ENCODE results near the gene CAT. TPM values are rescaled to one million over a fixed set of nuclear protein-coding genes. Genes with fewer than 3 reads are reported as not detected.
A peak's percentile ranks its signal among the peaks of the same experiment; 100 is the strongest.

CAT gene
- total RNA-seq, 2 donors from 2014 or later: 12.4 to 25.6 TPM

DNA sequence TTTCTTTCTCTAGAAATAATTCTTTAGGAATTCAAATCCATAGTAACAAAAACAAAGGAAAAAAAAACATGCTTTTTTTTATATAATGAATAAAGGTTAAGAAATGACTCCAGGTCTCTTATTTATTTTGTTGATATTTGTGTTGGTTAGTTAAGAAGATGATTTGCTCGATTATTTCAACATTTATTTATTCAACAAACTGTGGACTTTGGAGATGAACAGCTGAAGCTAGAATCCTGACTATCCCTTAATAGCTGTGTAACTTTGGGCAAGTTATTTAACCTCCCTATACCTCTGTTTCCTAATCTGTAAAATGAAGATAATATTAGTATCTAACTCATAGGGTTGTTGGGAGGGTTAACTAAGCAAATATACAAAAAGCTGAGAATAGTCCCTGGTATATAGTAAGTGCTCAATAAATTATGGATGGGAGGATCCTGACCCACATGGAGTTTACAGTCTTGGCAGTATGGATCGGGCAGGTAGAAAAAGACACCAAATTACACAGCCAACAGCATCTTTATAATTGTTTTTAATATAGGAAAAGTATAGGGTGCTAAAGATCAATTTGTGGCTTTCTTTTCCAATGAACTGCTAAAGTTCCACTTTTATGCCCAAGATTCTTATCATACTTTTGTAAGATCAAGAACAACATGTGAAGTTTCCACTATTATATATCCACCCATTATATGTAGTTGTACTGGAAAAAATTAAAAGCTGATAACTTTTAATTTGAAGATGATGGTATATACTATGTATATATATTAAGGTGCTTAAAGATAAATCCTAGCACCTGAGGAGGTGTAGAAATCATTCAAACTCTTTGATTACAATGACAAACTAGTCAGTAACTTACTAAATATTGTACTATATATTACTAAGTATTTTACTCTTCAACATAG is 1.3 kb upstream of the CAT start:
- no peaks in the 10 kb centered on the region for H3K9me3 Mint-ChIP-seq
- no peak for ATAC-seq (replicated peaks)
- H3K36me3 Mint-ChIP-seq (ENCODE audit: low read depth): no peaks in the 10 kb centered on the region
- no peak overlapping the region for H3K27ac Mint-ChIP-seq
- H3K27me3 Mint-ChIP-seq: no peaks in the 10 kb centered on the region
- H3K4me1 Mint-ChIP-seq: peaks cover 8% of the 10 kb centered on the region
- peak overlapping the region; percentile 97 for H3K4me3 Mint-ChIP-seq

DNA sequence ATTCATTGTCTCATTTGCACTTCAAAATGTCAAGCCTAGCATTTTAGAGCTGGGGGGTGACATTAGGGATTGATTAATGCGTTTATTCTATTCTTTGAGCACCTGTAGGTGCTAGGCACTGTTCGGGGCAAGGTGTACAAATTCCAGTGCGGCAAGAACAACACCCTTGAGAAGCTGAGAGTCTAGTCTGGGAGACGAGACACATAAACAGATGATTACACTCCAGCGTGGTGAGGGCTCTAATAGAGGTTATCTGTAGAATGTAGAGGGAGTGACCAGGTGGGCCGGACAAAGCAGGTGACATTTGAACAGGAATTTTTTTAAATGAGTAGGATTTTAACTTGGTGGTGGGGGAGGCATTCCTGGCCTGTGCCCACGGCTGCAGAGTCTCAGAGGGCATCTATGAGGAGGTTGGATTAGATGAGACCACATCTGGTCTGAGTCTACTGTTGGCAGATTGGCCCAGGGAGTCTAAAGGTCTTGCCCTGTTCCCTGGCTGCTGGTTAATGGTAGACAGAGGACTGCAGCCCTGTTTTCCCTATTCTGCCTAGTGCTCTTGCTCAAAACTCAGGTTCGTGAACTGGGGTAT is 970 bp downstream of the CAT start:
- peaks cover 13% of the 10 kb centered on the region for H3K4me1 Mint-ChIP-seq
- H3K27me3 Mint-ChIP-seq: no peaks in the 10 kb centered on the region
- no peak for ATAC-seq (replicated peaks)
- H3K36me3 Mint-ChIP-seq (ENCODE audit: low read depth): no peaks in the 10 kb centered on the region
- no peaks in the 10 kb centered on the region for H3K9me3 Mint-ChIP-seq
- H3K4me3 Mint-ChIP-seq: peak overlapping the region; percentile 97
- H3K27ac Mint-ChIP-seq: peak overlapping the region; percentile 94

DNA sequence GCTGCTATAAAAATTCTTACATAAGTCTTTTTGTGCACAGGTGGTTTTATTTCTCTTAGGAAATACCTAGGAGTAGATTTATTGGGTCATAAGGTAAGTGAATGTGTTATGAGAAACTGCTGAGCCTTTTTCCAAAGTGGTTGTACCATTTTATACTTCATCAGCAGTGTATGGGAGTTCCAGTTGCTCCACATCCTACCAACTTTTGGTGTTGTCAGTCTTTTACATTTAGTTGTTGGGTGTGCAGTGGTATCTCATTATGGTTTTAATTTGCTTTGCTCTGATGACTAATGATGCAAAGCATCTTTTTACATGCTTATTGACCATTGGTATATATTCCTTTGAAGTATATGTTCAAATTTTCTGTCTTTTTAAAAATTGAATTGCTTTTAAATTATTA is 3.1 kb downstream of the CAT start:
- Mint-ChIP-seq H3K9me3 (no peaks in the 10 kb centered on the region), H3K36me3 (ENCODE audit: low read depth) (no peaks in the 10 kb centered on the region), H3K4me3 (no peak overlapping the region), H3K4me1 (peaks cover 13% of the 10 kb centered on the region), H3K27ac (no peak overlapping the region), H3K27me3 (no peaks in the 10 kb centered on the region)
- no peak for ATAC-seq (replicated peaks)

DNA sequence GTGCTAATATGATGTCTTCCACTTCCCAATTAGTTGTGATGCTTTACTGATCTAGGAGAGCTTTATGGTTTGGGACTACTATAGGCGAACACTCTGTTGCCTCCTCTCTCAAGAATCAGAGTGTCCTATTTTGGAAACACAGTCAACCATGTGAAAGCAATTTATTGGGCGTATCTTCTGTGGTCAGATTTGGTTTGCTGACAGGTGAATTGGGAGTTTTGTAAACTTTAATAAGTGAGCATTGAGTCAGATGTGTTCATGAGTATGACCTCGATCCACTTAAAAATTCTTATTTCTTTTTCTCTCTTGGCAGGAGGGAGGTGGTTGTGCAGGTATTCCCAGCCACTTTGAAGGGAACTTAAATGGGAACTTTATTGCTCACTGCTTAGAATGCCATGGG is 4.4 kb downstream of the CAT start:
- no peak overlapping the region for H3K27ac Mint-ChIP-seq
- ATAC-seq (replicated peaks): no peak
- H3K36me3 Mint-ChIP-seq (ENCODE audit: low read depth): no peaks in the 10 kb centered on the region
- H3K27me3 Mint-ChIP-seq: no peaks in the 10 kb centered on the region
- no peak overlapping the region for H3K4me3 Mint-ChIP-seq
- H3K9me3 Mint-ChIP-seq: no peaks in the 10 kb centered on the region
- peaks cover 16% of the 10 kb centered on the region for H3K4me1 Mint-ChIP-seq

DNA sequence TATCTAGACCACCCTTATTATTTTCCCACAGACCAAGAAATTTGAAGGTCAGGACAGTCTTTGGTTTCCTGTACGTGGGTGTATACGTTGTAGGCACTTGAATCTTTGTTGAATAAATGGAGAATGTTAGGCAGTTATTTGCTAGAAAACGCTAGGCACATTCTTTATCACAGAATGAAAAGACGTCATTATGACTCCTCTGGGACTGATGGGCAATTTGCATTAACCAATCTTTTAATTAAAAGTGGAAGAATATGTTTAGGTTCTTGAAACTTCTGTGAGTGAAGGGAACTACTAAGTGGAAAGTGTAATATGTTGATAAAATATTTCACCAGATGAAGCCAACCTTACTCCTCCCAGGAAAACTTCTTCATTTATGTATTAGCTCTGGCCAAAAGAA is 5.7 kb downstream of the CAT start:
- Mint-ChIP-seq H3K4me3 (no peak overlapping the region), H3K9me3 (no peaks in the 10 kb centered on the region), H3K4me1 (peaks cover 23% of the 10 kb centered on the region), H3K36me3 (ENCODE audit: low read depth) (no peaks in the 10 kb centered on the region), H3K27me3 (no peaks in the 10 kb centered on the region), H3K27ac (no peak overlapping the region)
- no peak for ATAC-seq (replicated peaks)

DNA sequence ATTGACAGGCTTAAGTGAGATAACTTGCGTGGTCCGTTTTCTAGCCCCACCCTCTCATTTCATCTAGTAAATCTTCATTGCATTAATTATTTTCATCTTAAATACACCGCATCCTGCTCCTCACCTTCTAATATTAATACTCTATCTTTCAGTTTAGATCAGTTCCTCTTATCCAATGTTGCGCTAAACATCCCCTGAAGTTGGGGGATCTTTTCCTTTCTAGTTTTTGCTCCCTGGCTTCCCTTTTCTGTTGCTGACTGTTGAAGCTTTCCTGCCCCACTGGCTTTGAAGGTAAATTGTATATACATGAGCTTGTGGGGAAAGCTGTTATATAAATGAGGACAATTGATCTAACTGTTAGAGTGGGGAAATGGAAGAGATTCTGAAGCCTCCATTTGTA is 7.2 kb downstream of the CAT start:
- no peak for ATAC-seq (replicated peaks)
- peaks cover 16% of the 10 kb centered on the region for H3K4me1 Mint-ChIP-seq
- no peaks in the 10 kb centered on the region for H3K9me3 Mint-ChIP-seq
- H3K27ac Mint-ChIP-seq: no peak overlapping the region
- H3K36me3 Mint-ChIP-seq (ENCODE audit: low read depth): peaks cover 13% of the 10 kb centered on the region
- no peak overlapping the region for H3K4me3 Mint-ChIP-seq
- no peaks in the 10 kb centered on the region for H3K27me3 Mint-ChIP-seq

DNA sequence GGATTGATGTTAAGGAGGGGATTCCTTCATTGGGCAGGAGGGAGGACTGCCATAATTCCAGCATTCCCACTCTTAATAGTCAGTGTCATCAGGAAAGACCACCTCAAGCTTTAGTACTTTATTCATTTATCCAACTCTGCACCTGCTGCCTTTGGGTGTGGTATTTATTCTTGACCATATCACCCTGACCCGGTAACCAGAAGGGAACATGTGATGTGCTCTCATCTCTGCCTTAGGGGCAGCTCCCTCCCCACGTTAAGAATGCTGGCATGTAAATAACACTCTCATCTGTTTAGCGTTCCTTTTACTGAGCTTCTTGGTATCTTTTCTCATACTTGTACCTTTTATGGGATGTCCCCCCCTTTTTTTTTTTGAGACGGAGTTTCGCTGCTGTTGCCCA is 7.7 kb downstream of the CAT start:
- Mint-ChIP-seq H3K9me3 (no peaks in the 10 kb centered on the region), H3K4me1 (peaks cover 16% of the 10 kb centered on the region), H3K27me3 (no peaks in the 10 kb centered on the region), H3K36me3 (ENCODE audit: low read depth) (peaks cover 17% of the 10 kb centered on the region), H3K27ac (no peak overlapping the region), H3K4me3 (no peak overlapping the region)
- no peak for ATAC-seq (replicated peaks)

DNA sequence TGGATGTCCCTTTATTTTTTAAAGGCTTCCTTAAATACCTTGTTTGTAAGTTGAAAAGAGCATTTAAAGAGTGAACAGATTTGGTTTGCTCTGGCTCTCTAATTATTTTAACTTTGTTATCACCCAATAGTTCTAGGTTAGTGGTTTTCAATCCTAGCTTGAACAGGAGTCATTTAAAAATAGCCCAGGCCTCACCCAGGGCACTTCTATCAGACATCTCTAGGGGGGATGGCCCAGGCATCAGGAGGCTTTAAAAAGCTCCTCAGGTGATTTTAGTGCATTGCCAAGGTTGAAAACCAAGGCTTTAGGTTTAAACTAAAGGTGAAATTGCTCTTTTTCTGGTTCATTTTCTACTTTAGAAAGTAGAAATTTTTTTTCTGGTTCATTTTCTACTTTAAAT is 8.3 kb downstream of the CAT start:
- H3K4me1 Mint-ChIP-seq: peaks cover 16% of the 10 kb centered on the region
- H3K27ac Mint-ChIP-seq: no peak overlapping the region
- peaks cover 24% of the 10 kb centered on the region for H3K36me3 Mint-ChIP-seq (ENCODE audit: low read depth)
- no peaks in the 10 kb centered on the region for H3K9me3 Mint-ChIP-seq
- no peak for ATAC-seq (replicated peaks)
- no peaks in the 10 kb centered on the region for H3K27me3 Mint-ChIP-seq
- H3K4me3 Mint-ChIP-seq: no peak overlapping the region

DNA sequence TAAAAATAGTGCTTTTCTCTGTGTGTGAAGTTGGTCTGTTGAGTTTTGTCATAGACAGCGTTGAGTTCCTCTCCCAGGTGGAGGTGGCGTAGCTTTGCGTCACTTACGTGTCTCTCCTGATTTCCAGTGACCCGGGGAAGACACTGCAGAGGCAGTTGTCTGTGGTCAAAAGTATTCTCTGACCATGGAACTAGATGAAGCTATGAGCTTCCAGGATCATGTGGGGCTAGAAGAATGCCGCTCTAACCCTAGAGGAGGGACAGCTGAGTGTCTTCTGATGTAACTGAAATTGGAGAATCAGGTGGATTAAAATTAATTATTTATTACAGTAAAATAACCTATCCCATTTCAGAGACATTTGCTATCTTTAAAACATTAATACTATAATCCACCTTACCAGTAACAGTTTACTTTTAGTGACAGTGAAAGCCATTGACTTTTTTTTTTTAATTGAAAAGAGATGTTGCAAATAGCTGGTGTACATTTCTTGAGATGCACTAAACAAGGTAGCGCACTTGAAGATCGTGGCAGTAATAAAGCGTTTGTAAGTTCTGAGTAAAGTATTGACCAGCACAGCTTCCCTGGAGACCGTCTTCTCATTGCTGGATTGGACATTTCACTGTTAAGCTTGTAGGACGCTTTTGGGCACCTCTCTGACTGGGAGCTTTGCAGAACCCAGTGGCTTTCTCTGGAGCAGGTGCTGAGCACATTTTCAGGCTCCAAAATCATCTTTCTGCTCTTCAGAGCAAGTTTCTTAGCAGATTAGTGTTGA is 9.7 kb downstream of the CAT start:
- no peak for ATAC-seq (replicated peaks)
- peak overlapping the region; percentile 47 for H3K27ac Mint-ChIP-seq
- H3K9me3 Mint-ChIP-seq: no peaks in the 10 kb centered on the region
- H3K4me1 Mint-ChIP-seq: peaks cover 11% of the 10 kb centered on the region
- peaks cover 35% of the 10 kb centered on the region for H3K36me3 Mint-ChIP-seq (ENCODE audit: low read depth)
- no peaks in the 10 kb centered on the region for H3K27me3 Mint-ChIP-seq
- peak overlapping the region; percentile 26 for H3K4me3 Mint-ChIP-seq

DNA sequence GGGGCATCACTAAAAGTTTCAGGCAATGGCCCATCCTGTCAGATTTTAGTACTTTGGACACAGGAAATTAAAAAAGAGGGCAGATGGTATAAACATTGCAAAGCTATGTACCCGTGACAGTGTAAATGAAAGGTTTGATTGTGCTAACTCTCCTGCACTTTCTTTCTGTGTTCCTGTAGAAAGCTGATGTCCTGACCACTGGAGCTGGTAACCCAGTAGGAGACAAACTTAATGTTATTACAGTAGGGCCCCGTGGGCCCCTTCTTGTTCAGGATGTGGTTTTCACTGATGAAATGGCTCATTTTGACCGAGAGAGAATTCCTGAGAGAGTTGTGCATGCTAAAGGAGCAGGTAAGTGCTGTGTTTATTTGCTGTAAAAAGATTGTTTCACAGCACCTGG is 10.3 kb downstream of the CAT start:
- Mint-ChIP-seq H3K9me3 (no peaks in the 10 kb centered on the region), H3K4me3 (peak overlapping the region; percentile 26), H3K27me3 (no peaks in the 10 kb centered on the region), H3K4me1 (peaks cover 11% of the 10 kb centered on the region), H3K27ac (peak overlapping the region; percentile 47), H3K36me3 (ENCODE audit: low read depth) (peaks cover 41% of the 10 kb centered on the region)
- no peak for ATAC-seq (replicated peaks)

DNA sequence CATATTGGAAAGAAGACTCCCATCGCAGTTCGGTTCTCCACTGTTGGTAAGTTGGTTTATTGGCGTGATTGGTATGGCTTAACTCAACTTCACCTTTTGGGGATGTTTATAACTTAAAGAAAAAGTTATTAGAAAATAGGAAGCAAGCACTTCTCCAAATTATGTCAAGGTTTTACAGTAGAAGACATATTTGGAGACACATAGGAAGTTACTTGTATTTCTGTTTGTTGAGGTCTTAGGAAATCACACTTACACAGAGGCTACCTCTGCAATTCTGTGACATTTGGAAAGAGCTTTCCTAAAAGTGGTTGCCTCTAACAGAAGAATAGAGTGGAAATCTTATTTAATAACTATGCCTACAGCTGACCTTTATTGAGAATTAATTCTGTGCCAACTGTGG is 12.3 kb downstream of the CAT start:
- ATAC-seq (replicated peaks): no peak
- Mint-ChIP-seq H3K36me3 (ENCODE audit: low read depth) (peaks cover 61% of the 10 kb centered on the region), H3K9me3 (no peaks in the 10 kb centered on the region), H3K27ac (no peak overlapping the region), H3K4me3 (no peak overlapping the region), H3K4me1 (peaks cover 11% of the 10 kb centered on the region), H3K27me3 (no peaks in the 10 kb centered on the region)

DNA sequence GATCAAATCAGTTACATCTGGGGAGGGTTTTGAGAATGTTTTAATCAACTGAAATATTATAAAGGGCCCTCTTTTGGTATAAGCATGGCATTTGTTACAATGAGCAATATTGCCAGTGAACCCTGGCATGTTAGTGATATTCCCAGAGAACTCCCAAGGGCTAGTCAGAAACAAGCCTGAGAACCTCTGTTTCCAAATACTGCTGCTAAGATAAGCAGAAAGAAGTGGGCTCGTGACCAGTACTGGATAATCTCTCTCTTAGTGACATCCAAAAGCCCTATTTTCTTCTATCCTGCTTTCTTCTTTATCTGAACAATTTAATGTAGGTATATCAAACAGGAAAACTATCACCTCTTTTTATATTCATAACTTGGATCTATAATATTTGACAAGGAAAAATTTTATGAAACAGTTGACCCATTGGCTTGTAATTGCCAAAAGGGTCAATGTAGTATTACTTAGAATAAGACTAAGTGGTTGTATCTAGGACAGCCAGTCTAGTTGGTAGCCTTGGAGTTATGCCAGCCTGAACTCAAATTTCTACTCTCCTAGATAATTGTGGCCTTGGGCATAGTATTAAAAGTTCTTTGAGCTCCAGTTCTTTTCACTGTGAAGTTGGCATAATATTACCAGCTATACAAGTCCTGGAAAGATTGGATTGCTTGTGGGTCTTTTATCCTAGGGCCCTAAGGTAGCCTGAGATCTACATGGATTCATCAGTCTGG is 15.7 kb downstream of the CAT start:
- Mint-ChIP-seq H3K4me3 (no peak overlapping the region), H3K9me3 (no peaks in the 10 kb centered on the region), H3K4me1 (no peaks in the 10 kb centered on the region), H3K27ac (no peak overlapping the region), H3K27me3 (no peaks in the 10 kb centered on the region), H3K36me3 (ENCODE audit: low read depth) (peaks cover 86% of the 10 kb centered on the region)
- ATAC-seq (replicated peaks): no peak

DNA sequence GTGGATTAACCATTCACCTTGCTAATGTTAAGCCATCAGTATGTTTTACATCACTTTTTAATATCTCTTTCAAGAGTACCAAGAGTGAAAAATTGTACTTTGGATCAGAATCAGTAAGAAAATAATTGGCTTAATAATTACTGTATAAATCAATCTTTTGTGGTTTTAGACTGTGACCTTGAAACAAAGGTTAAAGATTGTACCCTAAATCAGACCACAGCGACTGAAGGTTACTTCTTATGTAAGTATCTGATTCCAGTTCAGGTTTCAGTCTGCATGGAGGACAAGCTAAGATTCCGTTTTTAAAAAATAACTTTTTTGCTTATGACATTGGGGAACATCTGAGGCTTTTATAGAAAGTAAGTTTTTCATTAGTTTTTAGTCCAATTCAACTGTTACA is 18.9 kb downstream of the CAT start:
- Mint-ChIP-seq H3K36me3 (ENCODE audit: low read depth) (peaks cover 86% of the 10 kb centered on the region), H3K27ac (no peak overlapping the region), H3K4me1 (no peaks in the 10 kb centered on the region), H3K27me3 (no peaks in the 10 kb centered on the region), H3K4me3 (no peak overlapping the region), H3K9me3 (no peaks in the 10 kb centered on the region)
- no peak for ATAC-seq (replicated peaks)

DNA sequence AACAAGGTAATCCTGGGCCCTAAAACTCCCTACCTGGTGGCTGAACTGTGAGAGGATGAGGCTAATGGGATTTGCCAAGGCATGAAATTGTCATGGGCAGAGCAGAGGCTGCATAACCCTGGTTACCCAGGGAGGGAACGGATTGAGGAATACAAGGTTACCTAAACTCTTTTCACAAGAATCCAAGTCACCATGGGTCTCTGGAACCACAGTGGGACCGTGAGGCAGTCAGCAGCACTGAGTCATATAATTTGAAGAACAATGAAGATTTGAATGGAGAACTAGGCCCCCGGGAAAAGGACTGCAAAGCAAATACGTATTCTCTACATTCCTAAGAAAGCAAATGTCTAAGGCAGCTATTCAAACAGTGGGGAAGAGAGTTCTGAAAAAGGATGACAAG is 19.8 kb downstream of the CAT start:
- no peaks in the 10 kb centered on the region for H3K4me1 Mint-ChIP-seq
- no peak overlapping the region for H3K4me3 Mint-ChIP-seq
- no peaks in the 10 kb centered on the region for H3K27me3 Mint-ChIP-seq
- no peak overlapping the region for H3K27ac Mint-ChIP-seq
- H3K9me3 Mint-ChIP-seq: no peaks in the 10 kb centered on the region
- no peak for ATAC-seq (replicated peaks)
- peaks cover 86% of the 10 kb centered on the region for H3K36me3 Mint-ChIP-seq (ENCODE audit: low read depth)

Measured in activated T-helper 17 cell treated with anti-CD3 and anti-CD28 coated beads, Interleukin-2, amount 50 U/mL, for 72 hours (primary cell).